Measurements from ENCODE around the gene KRT1. TPM values are rescaled to one million over a fixed set of nuclear protein-coding genes. Genes with fewer than 3 reads are reported as not detected.

Gene KRT1
- total and polyA plus RNA-seq, 2 experiments from 2014 or later = 0.13 TPM; not detected in 1

DNA sequence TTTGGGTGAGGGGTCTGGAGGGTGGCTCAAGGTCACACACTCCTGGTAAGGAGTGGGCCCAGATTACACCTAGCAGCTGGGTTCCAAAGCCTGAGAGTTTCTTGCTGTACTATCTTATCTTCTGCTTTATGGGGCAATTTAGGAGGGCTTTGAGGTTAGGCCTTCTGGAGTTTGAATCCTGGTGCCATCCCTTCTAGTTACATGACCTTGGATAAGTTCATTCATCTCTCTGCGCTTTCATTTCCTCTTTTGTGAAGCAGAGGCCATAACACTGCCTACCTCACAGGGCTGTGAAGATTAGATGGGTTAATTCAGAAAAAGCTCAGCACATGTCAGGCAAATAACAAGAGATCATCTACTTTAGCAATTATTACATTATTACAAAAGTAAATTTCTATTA lies 30.5 kb upstream of the KRT1 start:
- no peaks in the 10 kb centered on the region for H3K79me2 ChIP-seq
- WGBS (ENCODE audit: low lambda C conversion rate, missing lambda C conversion rate) = 80% methylated on average over 1 of the region's 1 CpG
- H2AFZ ChIP-seq = no peak overlapping the region
- H3K9me3 ChIP-seq (ENCODE audit: low read depth) = no peaks in the 10 kb centered on the region
- H3K4me3 ChIP-seq = no peak overlapping the region
- H3K9me2 ChIP-seq (replicated peaks; ENCODE audit: insufficient read depth) = no peaks in the 10 kb centered on the region
- TF ChIP-seq EZH2 (IDR thresholded peaks at IDR 0.05; ENCODE audit: borderline replicate concordance) (no peak), EZH2phosphoT487 (IDR thresholded peaks at IDR 0.05; ENCODE audit: low read depth, severe bottlenecking, unreplicated experiment) (no peak)
- TF ChIP-seq, protein P1, sequence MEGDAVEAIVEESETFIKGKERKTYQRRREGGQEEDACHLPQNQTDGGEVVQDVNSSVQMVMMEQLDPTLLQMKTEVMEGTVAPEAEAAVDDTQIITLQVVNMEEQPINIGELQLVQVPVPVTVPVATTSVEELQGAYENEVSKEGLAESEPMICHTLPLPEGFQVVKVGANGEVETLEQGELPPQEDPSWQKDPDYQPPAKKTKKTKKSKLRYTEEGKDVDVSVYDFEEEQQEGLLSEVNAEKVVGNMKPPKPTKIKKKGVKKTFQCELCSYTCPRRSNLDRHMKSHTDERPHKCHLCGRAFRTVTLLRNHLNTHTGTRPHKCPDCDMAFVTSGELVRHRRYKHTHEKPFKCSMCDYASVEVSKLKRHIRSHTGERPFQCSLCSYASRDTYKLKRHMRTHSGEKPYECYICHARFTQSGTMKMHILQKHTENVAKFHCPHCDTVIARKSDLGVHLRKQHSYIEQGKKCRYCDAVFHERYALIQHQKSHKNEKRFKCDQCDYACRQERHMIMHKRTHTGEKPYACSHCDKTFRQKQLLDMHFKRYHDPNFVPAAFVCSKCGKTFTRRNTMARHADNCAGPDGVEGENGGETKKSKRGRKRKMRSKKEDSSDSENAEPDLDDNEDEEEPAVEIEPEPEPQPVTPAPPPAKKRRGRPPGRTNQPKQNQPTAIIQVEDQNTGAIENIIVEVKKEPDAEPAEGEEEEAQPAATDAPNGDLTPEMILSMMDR (IDR thresholded peaks at IDR 0.05; ENCODE audit: poor library complexity) = no peak
- H3K27me3 ChIP-seq = peaks cover 37% of the 10 kb centered on the region
- no peaks in the 10 kb centered on the region for H3K4me1 ChIP-seq (ENCODE audit: insufficient read depth)
- no peaks in the 10 kb centered on the region for H4K20me1 ChIP-seq (ENCODE audit: insufficient read depth, poor library complexity, severe bottlenecking)
- H3K4me2 ChIP-seq = no peak overlapping the region
- no peaks in the 10 kb centered on the region for H3K36me3 ChIP-seq (replicated peaks; ENCODE audit: insufficient read depth, low read depth)
- H3K27ac ChIP-seq = no peak overlapping the region
- DNase-seq (ENCODE audit: low spot score) = no peak

DNA sequence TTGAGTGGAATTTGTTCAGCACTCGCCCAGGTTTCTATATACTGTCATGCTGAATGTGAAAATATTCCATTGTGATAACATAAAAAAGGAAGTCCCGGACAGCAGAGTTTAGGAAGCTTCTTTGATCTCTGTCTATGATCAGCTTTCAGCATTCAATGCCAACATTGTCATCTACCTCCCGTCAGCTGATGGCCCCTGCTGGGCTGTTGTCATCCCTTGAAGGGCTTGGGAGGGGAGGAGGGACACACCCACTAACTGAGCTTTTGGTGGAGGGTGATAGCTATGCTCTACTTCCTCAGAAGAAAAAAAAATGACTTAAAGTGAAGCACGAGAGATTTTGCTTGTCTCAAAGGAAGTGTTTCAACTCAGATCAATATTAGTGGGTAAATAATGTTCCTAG lies 27.8 kb upstream of the KRT1 start:
- Histone ChIP-seq H3K4me3 (no peak overlapping the region), H3K36me3 (replicated peaks; ENCODE audit: insufficient read depth, low read depth) (no peaks in the 10 kb centered on the region), H3K9me3 (ENCODE audit: low read depth) (no peaks in the 10 kb centered on the region), H3K4me2 (no peak overlapping the region), H3K27me3 (peaks cover 21% of the 10 kb centered on the region), H3K79me2 (no peaks in the 10 kb centered on the region), H3K27ac (no peak overlapping the region), H2AFZ (no peak overlapping the region), H3K9me2 (replicated peaks; ENCODE audit: insufficient read depth) (no peaks in the 10 kb centered on the region), H3K4me1 (ENCODE audit: insufficient read depth) (no peaks in the 10 kb centered on the region), H4K20me1 (ENCODE audit: insufficient read depth, poor library complexity, severe bottlenecking) (no peaks in the 10 kb centered on the region)
- no peak for TF ChIP-seq EZH2 (IDR thresholded peaks at IDR 0.05; ENCODE audit: borderline replicate concordance)
- no peak for TF ChIP-seq EZH2phosphoT487 (IDR thresholded peaks at IDR 0.05; ENCODE audit: low read depth, severe bottlenecking, unreplicated experiment)
- TF ChIP-seq, protein P1 (IDR thresholded peaks at IDR 0.05; ENCODE audit: poor library complexity) = no peak
- 74% methylated on average over 4 of the region's 4 CpGs for WGBS (ENCODE audit: low lambda C conversion rate, missing lambda C conversion rate)
- no peak for DNase-seq (ENCODE audit: low spot score)

DNA sequence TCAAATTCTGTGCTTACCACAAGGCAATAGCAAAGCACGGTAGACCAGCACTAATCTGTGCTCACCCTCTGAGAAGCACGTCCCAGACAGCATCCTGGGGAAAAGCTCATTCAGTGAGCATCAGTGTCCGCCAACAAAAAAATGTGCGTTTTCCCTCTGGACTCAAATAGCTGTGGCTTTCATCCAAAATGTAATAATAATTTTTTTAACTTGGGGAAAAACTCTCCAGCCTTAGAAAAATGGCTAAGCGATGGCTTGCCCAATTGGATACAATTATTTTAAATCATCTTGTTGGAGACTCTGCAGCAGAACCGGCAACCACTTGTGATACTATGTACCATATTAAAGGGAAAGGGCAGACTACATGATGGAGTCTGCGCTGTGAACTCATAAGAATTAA lies 24.3 kb upstream of the KRT1 start:
- H2AFZ ChIP-seq = no peak overlapping the region
- H3K27me3 ChIP-seq = peaks cover 15% of the 10 kb centered on the region
- no peaks in the 10 kb centered on the region for H3K9me2 ChIP-seq (replicated peaks; ENCODE audit: insufficient read depth)
- DNase-seq (ENCODE audit: low spot score) = no peak
- no peaks in the 10 kb centered on the region for H3K79me2 ChIP-seq
- no peak overlapping the region for H3K4me2 ChIP-seq
- no peaks in the 10 kb centered on the region for H3K4me1 ChIP-seq (ENCODE audit: insufficient read depth)
- H4K20me1 ChIP-seq (ENCODE audit: insufficient read depth, poor library complexity, severe bottlenecking) = no peaks in the 10 kb centered on the region
- H3K9me3 ChIP-seq (ENCODE audit: low read depth) = no peaks in the 10 kb centered on the region
- no peak overlapping the region for H3K4me3 ChIP-seq
- no peak overlapping the region for H3K27ac ChIP-seq
- TF ChIP-seq EZH2 (IDR thresholded peaks at IDR 0.05; ENCODE audit: borderline replicate concordance) = no peak
- TF ChIP-seq, protein P1 (IDR thresholded peaks at IDR 0.05; ENCODE audit: poor library complexity) = no peak
- TF ChIP-seq EZH2phosphoT487 (IDR thresholded peaks at IDR 0.05; ENCODE audit: low read depth, severe bottlenecking, unreplicated experiment) = no peak
- 90% methylated on average over 7 of the region's 7 CpGs for WGBS (ENCODE audit: low lambda C conversion rate, missing lambda C conversion rate)
- H3K36me3 ChIP-seq (replicated peaks; ENCODE audit: insufficient read depth, low read depth) = no peaks in the 10 kb centered on the region

DNA sequence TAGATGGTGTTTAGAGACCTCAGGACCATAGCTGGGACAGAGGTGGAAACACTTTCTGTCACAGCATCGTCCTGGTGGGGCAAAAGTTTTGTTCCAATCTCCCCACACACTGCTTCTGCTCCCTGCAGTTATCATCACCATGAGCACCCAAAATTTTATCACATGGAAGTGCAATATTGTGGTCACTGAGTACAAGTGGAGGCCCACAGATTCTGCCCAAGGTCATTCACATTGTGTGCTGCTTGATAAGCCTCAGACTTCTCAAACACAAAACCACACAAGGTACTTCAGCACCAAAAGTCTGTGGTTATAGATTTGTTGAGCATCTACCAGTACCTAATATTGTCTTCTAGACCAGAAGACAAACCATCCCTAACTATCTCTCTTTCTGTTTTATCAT lies 23.7 kb upstream of the KRT1 start:
- no peak for DNase-seq (ENCODE audit: low spot score)
- H3K4me2 ChIP-seq = no peak overlapping the region
- H3K27me3 ChIP-seq = peaks cover 15% of the 10 kb centered on the region
- WGBS (ENCODE audit: low lambda C conversion rate, missing lambda C conversion rate) = 57% methylated on average over 1 of the region's 1 CpG
- no peaks in the 10 kb centered on the region for H4K20me1 ChIP-seq (ENCODE audit: insufficient read depth, poor library complexity, severe bottlenecking)
- no peak overlapping the region for H3K4me3 ChIP-seq
- no peak overlapping the region for H2AFZ ChIP-seq
- no peaks in the 10 kb centered on the region for H3K9me2 ChIP-seq (replicated peaks; ENCODE audit: insufficient read depth)
- TF ChIP-seq EZH2phosphoT487 (IDR thresholded peaks at IDR 0.05; ENCODE audit: low read depth, severe bottlenecking, unreplicated experiment) = no peak
- TF ChIP-seq, protein P1 (IDR thresholded peaks at IDR 0.05; ENCODE audit: poor library complexity) = no peak
- H3K36me3 ChIP-seq (replicated peaks; ENCODE audit: insufficient read depth, low read depth) = no peaks in the 10 kb centered on the region
- H3K79me2 ChIP-seq = no peaks in the 10 kb centered on the region
- no peaks in the 10 kb centered on the region for H3K9me3 ChIP-seq (ENCODE audit: low read depth)
- H3K4me1 ChIP-seq (ENCODE audit: insufficient read depth) = no peaks in the 10 kb centered on the region
- no peak overlapping the region for H3K27ac ChIP-seq
